ENCODE results near the gene MFSD1.

DNA sequence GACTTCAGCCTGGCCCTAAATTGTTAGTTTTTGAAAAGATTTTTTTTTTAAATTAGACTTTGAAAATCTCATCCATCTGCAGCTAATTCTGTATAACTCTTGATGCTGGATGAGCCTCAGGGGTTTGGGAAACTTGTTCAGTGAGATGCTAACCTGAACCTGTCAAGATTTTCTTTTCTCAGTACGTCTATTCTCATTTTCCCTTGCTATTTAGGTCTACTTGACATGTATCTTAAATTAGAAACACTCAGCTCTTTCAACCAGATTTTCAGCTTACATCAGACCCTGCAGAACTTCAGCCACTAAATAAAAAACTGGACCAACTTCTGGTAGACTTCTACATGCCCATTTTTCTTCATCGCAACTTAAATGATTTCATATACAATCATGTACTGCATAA lies 61.4 kb downstream of the MFSD1 start:
- TF ChIP-seq POLR2A (IDR thresholded peaks at IDR 0.05; ENCODE audit: low read length) (no peak), GATA1 (IDR thresholded peaks at IDR 0.05; ENCODE audit: low read depth, low read length) (no peak)
